Astrocyte (in vitro differentiated cells and primary cell): ENCODE results near the gene CYP8B1. TPM values are rescaled to one million over a fixed set of nuclear protein-coding genes. Genes with fewer than 3 reads are reported as not detected.

Experiments used
- DNase-seq: peaks from one replicate; pipeline ENCODE4 v3.0.0-alpha.2; 2010; ENCODE audit warnings: low read depth
- FAIRE-seq: peaks from 2 replicates; lab custom pipeline; 2011; peaks lifted over from hg19 to GRCh38; lab: Jason Lieb, UNC
- H2AFZ ChIP-seq: 2 replicates; pipeline ENCODE4 v1.6.0; 2012; ENCODE audit warnings: low read depth, low read length, inconsistent platforms
- H3K27ac ChIP-seq: 2 replicates; pipeline ENCODE4 v1.5.1; 2011; ENCODE audit warnings: low read depth, low read length, inconsistent platforms
- H3K27me3 ChIP-seq: 2 replicates; pipeline ENCODE4 v1.6.0; 2011; ENCODE audit warnings: low read length, inconsistent platforms; ENCODE audit not compliant: insufficient read depth
- H3K36me3 ChIP-seq: 2 replicates; pipeline ENCODE4 v1.5.1; 2011; ENCODE audit warnings: low read length, inconsistent platforms; ENCODE audit not compliant: insufficient read depth
- H3K4me1 ChIP-seq: 2 replicates; pipeline ENCODE4 v1.5.1; 2011; ENCODE audit warnings: low read length, inconsistent platforms; ENCODE audit not compliant: insufficient read depth
- H3K4me2 ChIP-seq: 2 replicates; pipeline ENCODE4 v1.6.0; 2012; ENCODE audit warnings: low read length, inconsistent platforms
- H3K4me3 ChIP-seq: 2 replicates; pipeline ENCODE4 v1.5.1; 2011; ENCODE audit warnings: low read depth, mild to moderate bottlenecking, low read length, inconsistent platforms; ENCODE audit not compliant: insufficient read depth
- H3K79me2 ChIP-seq: 2 replicates; pipeline ENCODE4 v1.6.0; 2012; ENCODE audit warnings: mild to moderate bottlenecking, low read length, inconsistent platforms; ENCODE audit not compliant: insufficient read depth
- H3K9ac ChIP-seq: 2 replicates; pipeline ENCODE4 v1.6.0; 2012; ENCODE audit warnings: mild to moderate bottlenecking, low read length, inconsistent platforms
- H3K9me3 ChIP-seq: 2 replicates; pipeline ENCODE4 v1.5.1; 2012; ENCODE audit warnings: low read depth, mild to moderate bottlenecking, low read length, inconsistent platforms; ENCODE audit not compliant: insufficient read depth
- H4K20me1 ChIP-seq: 2 replicates; pipeline ENCODE4 v1.6.0; 2012; ENCODE audit warnings: low read length, inconsistent platforms; ENCODE audit not compliant: insufficient read depth
- H3K27ac Mint-ChIP-seq: one replicate; pipeline ENCODE4 v1.8.0; 2021; ENCODE audit warnings: mild to moderate bottlenecking, mixed read lengths; ENCODE audit not compliant: unreplicated experiment
- H3K27me3 Mint-ChIP-seq: one replicate; pipeline ENCODE4 v1.8.0; 2021; ENCODE audit warnings: low read depth, mixed read lengths; ENCODE audit not compliant: unreplicated experiment
- H3K36me3 Mint-ChIP-seq: one replicate; pipeline ENCODE4 v1.8.0; 2021; ENCODE audit warnings: low read depth, mixed read lengths; ENCODE audit not compliant: unreplicated experiment
- H3K4me1 Mint-ChIP-seq: one replicate; pipeline ENCODE4 v1.8.0; 2021; ENCODE audit warnings: low read depth, mixed read lengths; ENCODE audit not compliant: unreplicated experiment
- H3K4me3 Mint-ChIP-seq: one replicate; pipeline ENCODE4 v1.8.0; 2021; ENCODE audit warnings: mild to moderate bottlenecking, moderate library complexity, mixed read lengths; ENCODE audit not compliant: unreplicated experiment
- H3K9me3 Mint-ChIP-seq: one replicate; pipeline ENCODE4 v1.8.0; 2021; ENCODE audit warnings: mild to moderate bottlenecking, mixed read lengths; ENCODE audit not compliant: unreplicated experiment
- EZH2 ChIP-seq: IDR thresholded peaks from 2 replicates; pipeline ENCODE4 v1.6.1; 2012; ENCODE audit warnings: mild to moderate bottlenecking, low read length, inconsistent platforms; ENCODE audit not compliant: insufficient read depth
- total RNA-seq: library from RNA; stranded (reverse); gene quantifications from 2 replicates; pipeline ENCODE4 v1.2.1, GENCODE V29; 2021
- TF ChIP-seq, protein P1 (sequence below): IDR thresholded peaks from 2 replicates; pipeline ENCODE4 v1.5.1; 2011; ENCODE audit warnings: low read depth, mild to moderate bottlenecking, inconsistent platforms, low read length, moderate library complexity; ENCODE audit not compliant: insufficient read depth

The CYP8B1 gene
- total RNA-seq, 1 donor from 2014 or later: not detected

DNA sequence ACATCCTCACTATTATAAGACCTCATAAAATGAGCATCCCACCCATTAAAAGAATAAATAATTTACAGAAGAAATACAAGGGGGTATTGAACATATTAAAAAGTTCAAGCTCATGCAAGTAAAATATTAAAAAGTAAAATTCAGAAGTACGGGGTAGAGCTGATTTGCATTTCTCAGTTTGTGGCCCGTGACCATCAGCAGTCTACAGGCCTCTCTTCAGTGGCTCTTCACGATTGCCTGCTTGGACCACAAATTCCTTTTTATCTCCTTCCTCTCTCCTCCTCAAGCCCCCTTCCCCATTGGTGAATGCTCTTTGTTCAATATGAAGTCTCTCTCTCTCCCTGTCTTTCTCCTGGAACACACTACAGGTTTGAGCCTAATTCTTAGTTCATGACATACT, 19.1 kb downstream of the CYP8B1 start:
- Histone ChIP-seq H3K9me3 (no peaks in the 10 kb centered on the region), H3K9ac (no peak overlapping the region), H3K36me3 (no peaks in the 10 kb centered on the region), H4K20me1 (no peaks in the 10 kb centered on the region), H3K27ac (no peak overlapping the region), H2AFZ (no peak overlapping the region), H3K4me2 (no peak overlapping the region), H3K4me1 (no peaks in the 10 kb centered on the region), H3K4me3 (no peak overlapping the region), H3K27me3 (peaks cover 2% of the 10 kb centered on the region), H3K79me2 (no peaks in the 10 kb centered on the region)
- Mint-ChIP-seq H3K27me3 (peaks cover 6% of the 10 kb centered on the region), H3K27ac (no peak overlapping the region), H3K9me3 (peaks cover 7% of the 10 kb centered on the region), H3K36me3 (no peaks in the 10 kb centered on the region), H3K4me1 (peaks cover 13% of the 10 kb centered on the region), H3K4me3 (no peak overlapping the region)
- TF ChIP-seq EZH2: no peak
- TF ChIP-seq, protein P1, sequence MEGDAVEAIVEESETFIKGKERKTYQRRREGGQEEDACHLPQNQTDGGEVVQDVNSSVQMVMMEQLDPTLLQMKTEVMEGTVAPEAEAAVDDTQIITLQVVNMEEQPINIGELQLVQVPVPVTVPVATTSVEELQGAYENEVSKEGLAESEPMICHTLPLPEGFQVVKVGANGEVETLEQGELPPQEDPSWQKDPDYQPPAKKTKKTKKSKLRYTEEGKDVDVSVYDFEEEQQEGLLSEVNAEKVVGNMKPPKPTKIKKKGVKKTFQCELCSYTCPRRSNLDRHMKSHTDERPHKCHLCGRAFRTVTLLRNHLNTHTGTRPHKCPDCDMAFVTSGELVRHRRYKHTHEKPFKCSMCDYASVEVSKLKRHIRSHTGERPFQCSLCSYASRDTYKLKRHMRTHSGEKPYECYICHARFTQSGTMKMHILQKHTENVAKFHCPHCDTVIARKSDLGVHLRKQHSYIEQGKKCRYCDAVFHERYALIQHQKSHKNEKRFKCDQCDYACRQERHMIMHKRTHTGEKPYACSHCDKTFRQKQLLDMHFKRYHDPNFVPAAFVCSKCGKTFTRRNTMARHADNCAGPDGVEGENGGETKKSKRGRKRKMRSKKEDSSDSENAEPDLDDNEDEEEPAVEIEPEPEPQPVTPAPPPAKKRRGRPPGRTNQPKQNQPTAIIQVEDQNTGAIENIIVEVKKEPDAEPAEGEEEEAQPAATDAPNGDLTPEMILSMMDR: no peak
- no peak for DNase-seq
- no peak for FAIRE-seq

DNA sequence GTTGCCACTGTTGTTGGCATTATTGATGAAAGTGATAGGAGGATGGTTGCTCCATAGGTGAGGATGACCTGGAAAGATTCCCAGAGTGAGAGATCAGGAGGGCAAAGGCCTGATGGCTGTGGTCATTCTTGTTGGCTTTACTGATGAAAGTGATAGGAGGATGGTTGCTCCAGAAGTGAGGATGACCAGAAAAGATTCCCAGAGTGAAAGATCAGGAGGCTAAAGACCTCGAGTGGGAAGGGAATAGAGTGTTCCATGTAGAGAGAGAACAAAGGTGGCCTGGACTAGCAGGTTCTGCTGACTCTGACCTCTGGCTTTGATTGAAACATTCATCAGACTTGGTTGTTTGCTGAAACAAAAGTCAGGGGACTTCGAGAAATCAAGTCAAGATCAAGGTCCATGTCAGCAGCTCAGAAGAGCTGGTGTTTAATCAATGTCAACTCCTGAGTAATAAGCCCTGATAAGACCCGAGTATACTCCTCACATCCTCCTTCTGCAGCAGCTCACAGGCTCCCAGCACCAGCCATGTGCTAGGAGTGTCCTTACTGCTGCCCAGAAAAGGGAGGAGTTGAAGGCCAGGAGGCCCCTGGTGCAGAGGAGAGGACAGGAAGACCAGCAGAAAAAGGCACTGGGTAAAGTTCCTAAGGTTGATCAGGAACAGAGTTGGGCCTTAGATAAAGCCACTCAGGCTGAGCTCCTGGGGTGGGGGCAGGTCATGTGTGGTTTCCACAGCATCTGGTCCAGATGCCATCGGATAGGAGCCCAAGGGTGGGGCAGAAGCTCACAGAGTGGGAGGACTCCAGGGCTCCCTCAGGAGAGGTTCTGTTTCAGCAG, 19.9 kb downstream of the CYP8B1 start:
- Mint-ChIP-seq H3K36me3 (no peaks in the 10 kb centered on the region), H3K27ac (no peak overlapping the region), H3K4me3 (no peak overlapping the region), H3K27me3 (peaks cover 6% of the 10 kb centered on the region), H3K9me3 (peaks cover 7% of the 10 kb centered on the region), H3K4me1 (peaks cover 20% of the 10 kb centered on the region)
- Histone ChIP-seq H3K27me3 (peaks cover 2% of the 10 kb centered on the region), H2AFZ (no peak overlapping the region), H3K27ac (no peak overlapping the region), H3K4me3 (no peak overlapping the region), H3K4me2 (no peak overlapping the region), H3K79me2 (no peaks in the 10 kb centered on the region), H4K20me1 (no peaks in the 10 kb centered on the region), H3K9me3 (no peaks in the 10 kb centered on the region), H3K9ac (no peak overlapping the region), H3K36me3 (no peaks in the 10 kb centered on the region), H3K4me1 (no peaks in the 10 kb centered on the region)
- FAIRE-seq (no peak), DNase-seq (no peak)
- no peak for TF ChIP-seq EZH2
- TF ChIP-seq, protein P1: no peak

DNA sequence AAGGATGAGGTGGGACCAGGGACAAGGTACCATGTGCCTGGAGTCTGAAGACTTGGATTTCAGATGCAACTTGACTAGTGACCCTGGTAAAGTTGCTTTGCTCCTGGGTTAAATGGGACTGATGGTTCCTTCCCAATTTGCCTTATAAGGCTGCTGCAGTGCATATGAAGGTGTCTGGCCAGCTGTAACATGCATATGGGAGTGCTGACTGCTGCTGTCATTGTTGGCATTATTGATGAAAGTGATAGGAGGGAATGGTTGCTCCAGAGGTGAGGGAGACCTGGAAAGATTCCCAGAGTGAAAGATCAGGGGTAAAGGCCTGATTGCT, 20.5 kb downstream of the CYP8B1 start:
- Mint-ChIP-seq H3K4me3 (no peak overlapping the region), H3K9me3 (peaks cover 7% of the 10 kb centered on the region), H3K36me3 (no peaks in the 10 kb centered on the region), H3K27me3 (peaks cover 6% of the 10 kb centered on the region), H3K4me1 (peaks cover 23% of the 10 kb centered on the region), H3K27ac (no peak overlapping the region)
- FAIRE-seq (no peak), DNase-seq (no peak)
- TF ChIP-seq, protein P1: no peak
- no peak for TF ChIP-seq EZH2
- no peaks in the 10 kb centered on the region for H3K36me3 ChIP-seq
- no peaks in the 10 kb centered on the region for H3K79me2 ChIP-seq
- H3K4me3 ChIP-seq: no peak overlapping the region
- H2AFZ ChIP-seq: no peak overlapping the region
- no peaks in the 10 kb centered on the region for H3K4me1 ChIP-seq
- no peak overlapping the region for H3K9ac ChIP-seq
- no peaks in the 10 kb centered on the region for H3K9me3 ChIP-seq
- H3K4me2 ChIP-seq: no peak overlapping the region
- no peak overlapping the region for H3K27ac ChIP-seq
- no peaks in the 10 kb centered on the region for H4K20me1 ChIP-seq
- peaks cover 5% of the 10 kb centered on the region for H3K27me3 ChIP-seq
